ENCODE results near the gene LAMB1.

Gene LAMB1

GRCh38 chr7:107982042-107982840, 20.7 kb downstream of the LAMB1 start:
- Histone ChIP-seq H3K27me3 (ENCODE audit: insufficient read depth, poor library complexity, severe bottlenecking) (no peaks in the 10 kb centered on the region), H3K27ac (replicated peaks) (no peak overlapping the region), H3K4me3 (replicated peaks; ENCODE audit: insufficient read depth, low read length) (no peak overlapping the region)
- TF ChIP-seq CTCF (IDR thresholded peaks at IDR 0.05; ENCODE audit: insufficient read depth, low read length) = no peak
- TF ChIP-seq, protein P1, sequence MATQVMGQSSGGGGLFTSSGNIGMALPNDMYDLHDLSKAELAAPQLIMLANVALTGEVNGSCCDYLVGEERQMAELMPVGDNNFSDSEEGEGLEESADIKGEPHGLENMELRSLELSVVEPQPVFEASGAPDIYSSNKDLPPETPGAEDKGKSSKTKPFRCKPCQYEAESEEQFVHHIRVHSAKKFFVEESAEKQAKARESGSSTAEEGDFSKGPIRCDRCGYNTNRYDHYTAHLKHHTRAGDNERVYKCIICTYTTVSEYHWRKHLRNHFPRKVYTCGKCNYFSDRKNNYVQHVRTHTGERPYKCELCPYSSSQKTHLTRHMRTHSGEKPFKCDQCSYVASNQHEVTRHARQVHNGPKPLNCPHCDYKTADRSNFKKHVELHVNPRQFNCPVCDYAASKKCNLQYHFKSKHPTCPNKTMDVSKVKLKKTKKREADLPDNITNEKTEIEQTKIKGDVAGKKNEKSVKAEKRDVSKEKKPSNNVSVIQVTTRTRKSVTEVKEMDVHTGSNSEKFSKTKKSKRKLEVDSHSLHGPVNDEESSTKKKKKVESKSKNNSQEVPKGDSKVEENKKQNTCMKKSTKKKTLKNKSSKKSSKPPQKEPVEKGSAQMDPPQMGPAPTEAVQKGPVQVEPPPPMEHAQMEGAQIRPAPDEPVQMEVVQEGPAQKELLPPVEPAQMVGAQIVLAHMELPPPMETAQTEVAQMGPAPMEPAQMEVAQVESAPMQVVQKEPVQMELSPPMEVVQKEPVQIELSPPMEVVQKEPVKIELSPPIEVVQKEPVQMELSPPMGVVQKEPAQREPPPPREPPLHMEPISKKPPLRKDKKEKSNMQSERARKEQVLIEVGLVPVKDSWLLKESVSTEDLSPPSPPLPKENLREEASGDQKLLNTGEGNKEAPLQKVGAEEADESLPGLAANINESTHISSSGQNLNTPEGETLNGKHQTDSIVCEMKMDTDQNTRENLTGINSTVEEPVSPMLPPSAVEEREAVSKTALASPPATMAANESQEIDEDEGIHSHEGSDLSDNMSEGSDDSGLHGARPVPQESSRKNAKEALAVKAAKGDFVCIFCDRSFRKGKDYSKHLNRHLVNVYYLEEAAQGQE (IDR thresholded peaks at IDR 0.05; ENCODE audit: insufficient replicate concordance, low read depth) = no peak
- no peak for TF ChIP-seq GABPA (IDR thresholded peaks at IDR 0.05; ENCODE audit: low read depth)
- TF ChIP-seq SPI1 (IDR thresholded peaks at IDR 0.05; ENCODE audit: borderline replicate concordance, low read depth) = no peak
- TF ChIP-seq POLR2AphosphoS5 (IDR thresholded peaks at IDR 0.05; ENCODE audit: low read depth) = no peak
- no peak for DNase-seq (ENCODE audit: low read depth in 1 of 2, low spot score in 1 of 2)

DNA sequence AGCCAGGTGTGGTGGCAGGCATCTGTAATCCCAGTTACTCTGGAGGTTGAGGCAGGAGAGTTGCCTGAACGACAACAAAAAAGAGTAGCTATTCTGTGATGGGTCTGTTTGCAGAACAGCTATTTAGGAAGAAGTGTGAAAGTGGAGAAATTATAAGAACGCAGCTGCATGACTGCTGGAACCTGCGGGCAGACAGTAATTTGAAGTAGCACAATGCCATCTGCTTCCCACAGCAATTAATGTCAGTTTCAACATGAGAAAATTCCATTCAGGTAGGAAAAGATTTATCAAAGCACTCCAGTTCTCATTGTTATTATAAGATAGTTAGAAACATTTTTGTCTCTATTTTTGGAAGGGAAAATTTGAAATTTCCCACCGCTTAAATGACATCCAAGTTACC, 21.5 kb downstream of the LAMB1 start:
- TF ChIP-seq, protein P1 (IDR thresholded peaks at IDR 0.05; ENCODE audit: insufficient replicate concordance, low read depth) = no peak
- TF ChIP-seq POLR2AphosphoS5 (IDR thresholded peaks at IDR 0.05; ENCODE audit: low read depth) (no peak), CTCF (IDR thresholded peaks at IDR 0.05; ENCODE audit: insufficient read depth, low read length) (no peak), GABPA (IDR thresholded peaks at IDR 0.05; ENCODE audit: low read depth) (no peak), SPI1 (IDR thresholded peaks at IDR 0.05; ENCODE audit: borderline replicate concordance, low read depth) (no peak)
- H3K27ac ChIP-seq (replicated peaks) = no peak overlapping the region
- no peak overlapping the region for H3K4me3 ChIP-seq (replicated peaks; ENCODE audit: insufficient read depth, low read length)
- no peaks in the 10 kb centered on the region for H3K27me3 ChIP-seq (ENCODE audit: insufficient read depth, poor library complexity, severe bottlenecking)
- no peak for DNase-seq (ENCODE audit: low read depth in 1 of 2, low spot score in 1 of 2)

DNA sequence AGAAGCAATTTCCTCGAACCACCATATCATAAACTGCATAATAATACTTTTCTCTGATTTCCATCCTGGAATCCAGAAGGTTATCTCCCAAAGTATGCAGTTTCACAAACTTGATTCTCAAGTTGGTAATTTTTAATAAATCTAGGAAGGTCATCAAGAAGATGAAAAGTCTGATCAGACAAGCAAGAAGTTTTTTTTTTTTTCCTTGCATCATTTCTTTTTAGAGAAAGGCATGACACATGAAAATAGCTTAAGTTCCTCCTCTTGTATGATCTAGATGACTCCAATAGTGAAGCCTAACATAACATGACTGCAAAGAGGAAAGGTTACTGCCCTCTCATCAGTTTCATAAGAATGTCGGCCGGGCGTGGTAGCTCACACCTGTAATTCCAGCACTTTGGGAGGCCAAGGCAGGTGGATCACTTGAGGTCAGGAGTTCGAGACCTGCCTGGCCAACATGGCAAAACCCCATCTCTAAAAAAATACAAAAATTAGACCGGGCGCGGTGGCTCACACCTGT, 22.2 kb downstream of the LAMB1 start:
- H3K4me3 ChIP-seq (replicated peaks; ENCODE audit: insufficient read depth, low read length) = no peak overlapping the region
- H3K27ac ChIP-seq (replicated peaks) = no peak overlapping the region
- DNase-seq (ENCODE audit: low read depth in 1 of 2, low spot score in 1 of 2) = no peak
- H3K27me3 ChIP-seq (ENCODE audit: insufficient read depth, poor library complexity, severe bottlenecking) = no peaks in the 10 kb centered on the region
- no peak for TF ChIP-seq SPI1 (IDR thresholded peaks at IDR 0.05; ENCODE audit: borderline replicate concordance, low read depth)
- TF ChIP-seq GABPA (IDR thresholded peaks at IDR 0.05; ENCODE audit: low read depth) = no peak
- no peak for TF ChIP-seq POLR2AphosphoS5 (IDR thresholded peaks at IDR 0.05; ENCODE audit: low read depth)
- TF ChIP-seq, protein P1 (IDR thresholded peaks at IDR 0.05; ENCODE audit: insufficient replicate concordance, low read depth) = no peak
- no peak for TF ChIP-seq CTCF (IDR thresholded peaks at IDR 0.05; ENCODE audit: insufficient read depth, low read length)

Data from HL-60 (cell line).